HG03039 (cell line): ENCODE measurements around the gene HSPA1L.
"Not testable (repeated sequence)": the region's sequence is repeated elsewhere in the genome, so short reads cannot be mapped to it uniquely, and the experiment has no call there.

Experiments
- ATAC-seq: cut with Tn5 transposase; IDR thresholded peaks from one replicate; pipeline ENCODE4 v1.9.1; 2021; ENCODE audit warnings: mild to moderate bottlenecking, moderate library complexity; ENCODE audit not compliant: unreplicated experiment

HSPA1L gene

GRCh38 chr6:31837369-31838113, 22.5 kb upstream of the HSPA1L start:
- ATAC-seq: no peak

- no peak for ATAC-seq
These were observed 21.6 kb upstream of the HSPA1L start for GRCh38 chr6:31836474-31837368.

- ATAC-seq: no peak
These were observed 21.0 kb upstream of the HSPA1L start for GRCh38 chr6:31836047-31836473.

DNA sequence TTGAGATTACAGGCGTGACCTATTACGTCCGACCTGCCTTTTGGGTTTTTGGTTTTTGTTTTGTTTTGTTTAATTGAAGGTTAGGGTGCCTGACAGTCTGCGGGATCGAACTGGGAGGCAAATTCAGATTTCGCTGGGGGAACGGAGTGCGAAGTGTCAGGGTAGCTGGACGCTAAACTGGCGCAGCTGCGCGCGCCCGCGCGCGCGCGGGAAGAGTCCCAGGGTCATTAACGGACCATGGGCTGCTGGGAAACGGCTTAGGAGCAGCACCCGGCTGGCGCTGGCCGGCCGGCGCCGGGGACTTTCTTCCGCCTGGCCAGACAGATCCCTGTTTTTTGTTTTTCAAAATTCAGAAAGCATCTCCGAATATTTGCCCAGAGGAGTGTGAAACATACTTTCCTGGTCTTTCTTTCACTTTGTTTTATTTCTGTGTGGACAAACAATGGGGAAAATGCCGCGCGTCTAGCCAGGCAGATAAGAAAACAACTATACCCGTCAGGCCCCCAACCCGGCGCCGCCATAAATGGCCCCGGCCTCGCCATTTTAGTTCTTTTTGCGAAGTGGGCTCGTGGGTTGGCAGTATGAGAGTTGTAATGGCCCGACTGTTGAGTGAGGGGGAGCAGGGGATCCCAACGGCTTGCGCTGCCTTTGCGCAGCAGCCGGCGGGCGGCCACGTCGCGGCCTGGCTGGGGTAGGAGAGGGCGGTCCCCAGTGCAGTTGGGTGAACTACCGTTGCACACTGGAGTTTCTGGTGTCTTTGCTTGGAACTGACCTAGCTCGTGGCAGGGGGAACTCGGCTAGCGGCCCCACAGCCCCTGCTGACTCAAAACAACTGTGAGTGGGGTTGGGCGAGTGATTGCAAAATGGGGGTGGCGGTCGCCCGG, 19.5 kb upstream of the HSPA1L start:
- ATAC-seq: no peak

GRCh38 chr6:31831350-31832215, 16.5 kb upstream of the HSPA1L start:
- no peak for ATAC-seq

- no peak for ATAC-seq
These were observed 15.8 kb upstream of the HSPA1L start for GRCh38 chr6:31830886-31831335.

DNA sequence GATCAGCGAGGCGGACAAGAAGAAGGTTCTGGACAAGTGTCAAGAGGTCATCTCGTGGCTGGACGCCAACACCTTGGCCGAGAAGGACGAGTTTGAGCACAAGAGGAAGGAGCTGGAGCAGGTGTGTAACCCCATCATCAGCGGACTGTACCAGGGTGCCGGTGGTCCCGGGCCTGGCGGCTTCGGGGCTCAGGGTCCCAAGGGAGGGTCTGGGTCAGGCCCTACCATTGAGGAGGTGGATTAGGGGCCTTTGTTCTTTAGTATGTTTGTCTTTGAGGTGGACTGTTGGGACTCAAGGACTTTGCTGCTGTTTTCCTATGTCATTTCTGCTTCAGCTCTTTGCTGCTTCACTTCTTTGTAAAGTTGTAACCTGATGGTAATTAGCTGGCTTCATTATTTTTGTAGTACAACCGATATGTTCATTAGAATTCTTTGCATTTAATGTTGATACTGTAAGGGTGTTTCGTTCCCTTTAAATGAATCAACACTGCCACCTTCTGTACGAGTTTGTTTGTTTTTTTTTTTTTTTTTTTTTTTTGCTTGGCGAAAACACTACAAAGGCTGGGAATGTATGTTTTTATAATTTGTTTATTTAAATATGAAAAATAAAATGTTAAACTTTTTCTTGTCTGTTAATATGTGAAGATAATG, 14.7 kb upstream of the HSPA1L start:
- no peak for ATAC-seq

GRCh38 chr6:31827286-31828079, 12.4 kb upstream of the HSPA1L start, which contains the start of gene HSPA1B:
Gene HSPA1B, plus strand, starts transcription at chr6:31827738. Its CDS starts 213 bp downstream, at chr6:31827951.
- ATAC-seq: peak; percentile 63

DNA sequence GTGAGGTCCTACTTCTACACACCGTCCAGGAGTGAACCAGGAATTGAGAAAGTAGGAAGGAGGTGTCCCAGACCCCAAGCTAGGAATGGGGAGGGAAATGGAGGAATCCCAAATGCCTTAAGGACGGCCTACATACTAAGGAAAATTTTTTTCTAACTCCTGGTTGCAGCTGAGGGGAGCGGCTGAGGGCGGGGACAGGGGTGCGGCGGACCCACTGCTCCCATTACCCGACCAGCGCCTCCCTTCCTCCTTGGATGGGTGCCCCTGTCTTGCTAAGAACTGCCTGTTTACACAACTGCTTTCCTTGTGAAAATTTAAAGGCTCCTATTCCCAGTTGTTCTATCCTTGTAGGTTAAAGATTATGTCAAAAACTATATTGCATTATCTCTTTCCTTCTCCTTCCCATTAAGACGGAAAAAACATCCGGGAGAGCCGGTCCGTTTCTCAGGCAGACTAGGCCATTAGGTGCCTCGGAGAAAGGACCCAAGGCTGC, 11.8 kb upstream of the HSPA1L start:
- no peak for ATAC-seq

DNA sequence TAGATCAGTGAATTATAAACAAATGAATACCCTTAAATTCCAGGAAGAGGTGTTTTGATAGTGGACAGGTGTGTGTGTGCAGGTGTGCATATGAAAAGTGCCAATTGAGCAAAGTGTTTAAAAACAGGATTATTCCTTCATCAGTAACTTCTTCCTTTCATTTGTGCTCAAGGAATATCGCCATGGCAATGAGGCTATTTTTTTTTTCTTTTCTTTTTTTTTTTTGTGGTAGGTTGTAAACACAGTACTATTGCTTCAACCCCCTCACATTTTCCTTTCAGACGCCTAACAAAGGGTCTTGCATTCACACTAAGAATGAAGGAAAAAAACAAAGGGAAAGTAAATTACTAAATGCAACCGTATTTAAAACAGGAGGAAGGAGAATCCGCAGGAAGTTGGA, 10.5 kb upstream of the HSPA1L start:
- no peak for ATAC-seq

- ATAC-seq: not testable (repeated sequence)
These were observed 8.6 kb upstream of the HSPA1L start for GRCh38 chr6:31823592-31824196.

DNA sequence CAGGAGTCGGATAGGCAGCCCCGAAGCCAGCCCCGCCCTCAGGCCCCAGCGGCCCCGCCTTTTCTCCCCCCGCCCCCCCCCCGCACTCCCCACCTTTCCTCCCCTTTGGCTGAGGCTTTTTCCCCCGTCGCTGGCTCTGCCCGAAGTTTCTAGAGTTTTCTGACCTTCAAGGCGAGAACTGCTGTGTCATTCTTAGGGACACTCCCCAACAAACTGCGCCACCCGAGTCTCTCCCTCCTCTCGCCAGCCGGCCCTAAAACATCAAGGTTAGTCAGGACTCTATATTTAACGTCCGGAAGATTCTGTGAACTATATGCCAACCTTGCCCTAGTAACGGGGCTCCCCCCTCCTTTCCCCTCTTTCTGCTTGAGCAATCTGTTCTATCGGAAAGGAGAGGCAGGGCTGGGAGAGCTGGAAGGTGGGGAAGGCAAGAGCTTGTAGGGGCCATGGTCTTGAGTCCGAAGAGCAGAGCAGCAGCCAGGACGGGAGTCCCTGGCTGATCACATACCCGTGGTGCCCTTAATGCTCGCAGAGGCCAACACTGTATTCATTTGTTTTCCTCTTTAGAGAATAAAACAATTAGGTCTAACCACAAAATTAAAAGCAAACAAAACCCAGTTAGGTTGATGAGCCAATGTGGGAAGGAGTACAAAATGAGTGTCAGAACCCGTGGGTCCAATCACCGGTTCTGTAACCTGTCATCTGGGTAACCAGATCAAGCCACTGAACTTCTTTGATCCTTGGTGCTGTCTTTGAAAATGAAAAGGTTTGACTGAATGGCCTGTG, 7.1 kb upstream of the HSPA1L start:
- ATAC-seq: peak; percentile 45

DNA sequence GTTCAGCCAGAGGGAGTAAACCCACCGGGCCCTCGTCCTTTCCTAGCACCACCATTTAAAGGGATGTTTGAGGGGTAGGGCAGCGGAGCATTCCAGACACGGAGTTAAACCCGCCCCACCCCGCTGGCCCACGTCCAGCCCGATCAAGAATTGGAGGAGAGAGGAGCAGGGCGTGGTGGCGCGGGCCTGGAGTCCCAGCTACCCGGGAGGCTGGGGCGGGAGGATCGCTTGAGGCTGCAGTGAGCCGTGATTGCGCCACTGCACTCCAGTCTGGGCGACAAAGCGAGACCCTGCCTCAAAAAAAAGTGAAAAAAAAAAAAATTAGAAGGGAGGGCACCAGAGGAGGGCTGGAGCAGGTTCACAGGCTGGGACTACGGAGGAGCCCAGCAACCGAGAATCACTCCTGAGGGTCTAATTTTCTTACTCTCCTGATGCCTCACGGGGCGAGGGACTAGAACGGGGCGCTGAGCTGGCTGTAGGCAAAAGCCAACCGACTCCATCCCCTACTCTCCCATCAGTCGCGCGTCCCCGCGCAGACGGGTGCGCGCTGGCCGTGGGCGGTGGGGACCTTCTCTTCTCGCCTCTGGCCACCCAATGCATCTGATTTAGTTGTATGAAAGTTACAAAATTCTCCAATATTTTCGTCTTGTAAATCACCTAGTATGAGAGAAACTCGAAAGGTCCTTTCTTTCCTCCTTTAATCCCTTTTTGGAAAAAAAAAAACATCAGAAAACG, 6.4 kb upstream of the HSPA1L start:
- ATAC-seq: no peak

DNA sequence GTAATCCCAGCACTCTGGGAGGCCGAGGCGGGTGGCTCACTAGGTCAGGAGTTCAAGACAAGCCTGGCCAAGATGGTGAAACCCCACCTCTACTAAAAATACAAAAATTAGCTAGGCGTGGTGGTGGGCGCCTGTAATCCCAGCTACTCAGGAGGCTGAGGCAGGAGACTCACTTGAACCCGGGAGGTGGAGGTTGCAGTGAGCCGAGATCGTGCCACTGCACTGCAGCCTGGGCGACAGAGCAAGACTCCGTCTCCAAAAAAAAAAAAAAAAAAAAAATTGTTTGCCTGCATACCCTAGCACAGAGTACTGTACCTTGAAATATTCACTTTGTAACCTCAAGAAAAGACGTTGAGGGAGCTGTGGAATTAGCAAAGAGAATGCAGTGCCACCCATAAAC, 5.3 kb upstream of the HSPA1L start:
- not testable (repeated sequence) for ATAC-seq

- ATAC-seq: no peak
These were observed 4.8 kb upstream of the HSPA1L start for GRCh38 chr6:31819871-31820299.

DNA sequence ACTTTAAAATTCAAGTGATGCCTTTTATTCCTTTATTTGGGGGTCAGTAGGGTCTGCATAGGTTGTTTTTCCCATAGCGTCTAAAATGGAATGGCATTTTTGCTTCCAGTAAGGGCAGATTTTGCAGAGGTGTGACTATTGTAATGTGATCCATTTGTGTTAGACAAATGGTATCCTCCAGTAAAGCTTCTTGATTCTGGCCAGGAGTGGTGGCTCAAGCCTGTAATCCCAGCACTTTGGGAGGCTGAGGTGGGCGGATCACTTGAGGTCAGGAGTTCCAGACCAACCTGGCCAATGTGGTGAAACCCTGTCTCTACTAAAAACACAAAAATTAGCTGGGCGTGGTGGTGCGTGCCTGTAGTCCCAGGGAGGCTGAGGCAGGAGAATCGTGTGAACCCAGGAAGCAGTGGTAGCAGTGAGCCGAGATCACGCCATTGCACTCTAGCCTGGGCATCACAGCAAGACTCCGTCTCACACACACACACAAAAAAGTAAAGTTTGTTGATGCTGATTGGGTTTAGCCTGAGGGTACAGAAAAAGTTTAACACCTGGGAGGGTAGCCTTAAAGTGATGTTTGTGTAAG, 2.9 kb upstream of the HSPA1L start:
- ATAC-seq: not testable (repeated sequence)
